ENCODE measurements around the gene FRYL. TPM values are rescaled to one million over a fixed set of nuclear protein-coding genes. Genes with fewer than 3 reads are reported as not detected.

The FRYL gene
- total RNA-seq, 1 experiment from 2014 or later = 59.5 TPM

GRCh38 chr4:48620831-48621230 lies 159.2 kb downstream of the FRYL start:
- DNase-seq (ENCODE audit: low read depth) = no peak

GRCh38 chr4:48620093-48620492 lies 160.0 kb downstream of the FRYL start:
- no peak for DNase-seq (ENCODE audit: low read depth)

GRCh38 chr4:48604527-48604926 lies 175.6 kb downstream of the FRYL start:
- DNase-seq (ENCODE audit: low read depth) = no peak

GRCh38 chr4:48604041-48604440 lies 176.0 kb downstream of the FRYL start:
- no peak for DNase-seq (ENCODE audit: low read depth)

GRCh38 chr4:48603366-48604003 lies 176.6 kb downstream of the FRYL start:
- no peak for DNase-seq (ENCODE audit: low read depth)

GRCh38 chr4:48602763-48603162 lies 177.3 kb downstream of the FRYL start:
- DNase-seq (ENCODE audit: low read depth) = peak; percentile 26

GRCh38 chr4:48602222-48602621 lies 177.9 kb downstream of the FRYL start:
- peak; percentile 86 for DNase-seq (ENCODE audit: low read depth)

GRCh38 chr4:48596336-48596735 lies 183.7 kb downstream of the FRYL start:
- DNase-seq (ENCODE audit: low read depth) = no peak

GRCh38 chr4:48594180-48594579 lies 185.9 kb downstream of the FRYL start:
- no peak for DNase-seq (ENCODE audit: low read depth)

GRCh38 chr4:48591372-48591771 lies 188.7 kb downstream of the FRYL start:
- no peak for DNase-seq (ENCODE audit: low read depth)

GRCh38 chr4:48590884-48591283 lies 189.2 kb downstream of the FRYL start:
- no peak for DNase-seq (ENCODE audit: low read depth)

- no peak for DNase-seq (ENCODE audit: low read depth)
Measured at GRCh38 chr4:48589098-48589445, 191.0 kb downstream of the FRYL start.

GRCh38 chr4:48588230-48589097 lies 191.6 kb downstream of the FRYL start:
- DNase-seq (ENCODE audit: low read depth) = no peak

- DNase-seq (ENCODE audit: low read depth) = no peak
Measured at GRCh38 chr4:48585401-48585800, 194.7 kb downstream of the FRYL start.

GRCh38 chr4:48578132-48578968 lies 201.7 kb downstream of the FRYL start:
- DNase-seq (ENCODE audit: low read depth) = peak; percentile 67

- DNase-seq (ENCODE audit: low read depth) = peak; percentile 43
Measured at GRCh38 chr4:48575964-48576363, 204.1 kb downstream of the FRYL start.

GRCh38 chr4:48571471-48571870 lies 208.6 kb downstream of the FRYL start:
- no peak for DNase-seq (ENCODE audit: low read depth)

- peak; percentile 70 for DNase-seq (ENCODE audit: low read depth)
Measured at GRCh38 chr4:48570646-48571220, 209.3 kb downstream of the FRYL start.

- DNase-seq (ENCODE audit: low read depth) = no peak
Measured at GRCh38 chr4:48566034-48566384, 214.1 kb downstream of the FRYL start.

GRCh38 chr4:48565362-48566033 lies 214.6 kb downstream of the FRYL start:
- no peak for DNase-seq (ENCODE audit: low read depth)

- DNase-seq (ENCODE audit: low read depth) = no peak
Measured at GRCh38 chr4:48564151-48564550, 215.9 kb downstream of the FRYL start.

All from LHCN-M2 (cell line).